ENCODE data around the gene IQCC. TPM values are rescaled to one million over a fixed set of nuclear protein-coding genes. Genes with fewer than 3 reads are reported as not detected.

Gene IQCC
- total RNA-seq, 1 donor from 2014 or later, result 5.7 TPM

DNA sequence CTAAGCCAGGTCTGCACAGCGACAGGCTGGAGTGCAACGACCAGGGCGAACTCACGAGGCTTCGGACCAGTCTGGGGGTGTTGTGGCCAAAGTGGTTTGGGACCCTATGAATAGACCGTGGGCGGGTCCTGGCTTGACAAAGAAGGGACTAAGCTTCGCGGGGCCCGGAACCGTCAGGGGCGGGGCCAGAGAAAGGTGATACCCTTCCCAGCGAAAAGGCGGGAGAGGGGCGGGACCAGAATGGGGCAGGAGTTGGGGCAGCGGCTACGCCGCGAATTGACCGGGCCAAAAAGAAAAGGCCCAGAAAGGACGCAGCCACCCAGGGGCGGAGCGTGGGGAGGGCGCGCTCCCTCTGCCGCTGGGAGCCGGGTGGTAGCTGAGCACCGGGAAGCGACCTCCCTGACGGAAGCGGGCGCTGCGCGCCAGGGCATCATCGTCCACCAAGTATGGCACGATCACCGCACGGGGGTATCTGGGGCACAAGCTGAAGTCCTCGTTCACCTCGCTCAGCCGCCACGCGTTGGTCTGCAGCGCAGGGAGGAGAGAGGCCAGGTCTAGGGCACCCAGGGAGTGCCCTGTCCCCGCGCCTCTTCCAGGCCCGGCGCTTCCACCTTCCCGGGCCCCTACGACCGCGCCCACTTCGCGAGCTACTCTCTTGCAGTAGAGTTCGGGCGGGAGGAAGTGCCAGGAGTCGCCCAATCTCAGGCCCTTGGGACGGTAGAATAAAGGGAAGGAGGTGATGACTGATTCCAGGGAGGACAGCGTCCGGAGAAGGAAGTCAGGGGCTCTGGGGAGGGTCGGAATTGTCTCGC, 34.9 kb downstream of the IQCC start:
- Mint-ChIP-seq H3K27me3 (ENCODE audit: insufficient read depth) (no peaks in the 10 kb centered on the region), H3K9me3 (no peaks in the 10 kb centered on the region), H3K27ac (no peak overlapping the region), H3K4me3 (peak overlapping the region; percentile 82), H3K4me1 (ENCODE audit: low read depth) (peaks cover 17% of the 10 kb centered on the region), H3K36me3 (ENCODE audit: low read depth) (peaks cover 5% of the 10 kb centered on the region)
- no peak for DNase-seq (ENCODE audit: low spot score)
- intact Hi-C loops (cut with micrococcal nuclease), result loop anchor here (1.0 to 2.0 kb wide), 2 partner anchors 8 to 50 kb away; no protein-coding TSS in a partner anchor

DNA sequence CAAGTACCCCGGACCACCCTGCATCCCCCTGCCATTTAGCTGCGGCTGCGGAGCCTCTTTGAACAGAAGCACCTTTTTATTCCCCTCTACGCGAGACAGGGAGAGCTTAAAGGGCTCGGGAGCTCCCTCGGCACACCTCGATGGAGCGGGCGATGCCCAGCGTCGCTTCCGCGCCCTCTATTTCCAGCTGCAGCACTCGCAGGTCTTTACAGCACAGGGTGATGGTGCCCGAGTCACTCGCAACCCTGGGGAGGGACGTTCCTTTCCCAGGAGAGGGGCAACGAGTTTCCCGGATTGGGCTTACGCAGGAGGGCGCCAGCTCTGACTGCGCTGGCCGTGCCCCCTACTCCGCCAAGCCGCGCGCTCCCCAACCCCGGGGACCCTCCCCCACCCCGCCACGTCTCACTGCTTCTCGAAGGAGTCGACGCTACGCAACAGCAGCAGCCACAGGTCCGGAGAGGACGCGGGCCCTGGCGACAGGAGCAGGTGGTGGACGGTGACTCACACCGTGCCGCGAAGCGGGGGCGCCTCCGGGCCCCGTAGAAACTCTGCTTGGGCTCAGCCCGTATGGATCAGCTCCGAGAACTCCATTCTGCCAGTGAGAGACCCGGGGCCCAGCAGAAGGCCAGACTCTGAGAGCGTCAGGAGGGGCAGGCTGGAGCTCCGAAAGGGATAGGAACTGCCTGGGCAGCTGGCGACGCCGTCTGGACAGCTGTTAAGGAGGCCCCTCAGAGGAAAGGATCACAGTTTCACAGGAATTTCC, 35.7 kb downstream of the IQCC start:
- Mint-ChIP-seq H3K4me3 (peak overlapping the region; percentile 82), H3K4me1 (ENCODE audit: low read depth) (peaks cover 17% of the 10 kb centered on the region), H3K27me3 (ENCODE audit: insufficient read depth) (no peaks in the 10 kb centered on the region), H3K9me3 (no peaks in the 10 kb centered on the region), H3K27ac (no peak overlapping the region), H3K36me3 (ENCODE audit: low read depth) (peaks cover under 1% of the 10 kb centered on the region)
- no peak for DNase-seq (ENCODE audit: low spot score)
- intact Hi-C loops (cut with micrococcal nuclease), result loop anchor here (2.0 kb wide), 1 partner anchor 50 kb away; no protein-coding TSS in a partner anchor

DNA sequence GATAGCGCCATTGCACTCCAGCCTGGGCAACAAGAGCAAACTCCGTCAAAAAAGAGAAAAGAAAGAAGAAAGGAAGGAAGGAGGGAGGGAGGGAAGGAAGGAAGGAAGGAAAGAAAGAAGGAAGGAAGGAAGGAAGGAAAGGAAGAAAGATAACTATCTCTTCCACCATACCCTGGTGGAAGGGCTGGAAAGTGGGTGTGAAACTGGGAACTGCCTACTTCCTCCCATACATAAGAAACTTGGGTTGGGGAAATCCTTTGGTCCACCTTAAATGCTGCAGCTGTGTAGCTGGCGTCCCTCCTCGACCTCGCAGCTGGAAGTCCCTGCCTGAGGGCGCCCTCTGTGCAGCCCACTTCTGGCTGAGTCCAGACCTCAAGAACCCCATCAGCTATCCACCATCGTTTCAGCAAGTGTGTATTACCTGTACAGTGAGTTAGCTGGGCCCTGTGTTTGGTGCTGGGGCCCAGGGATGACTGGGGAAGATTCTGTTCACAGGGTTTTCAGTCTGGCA, 36.9 kb downstream of the IQCC start:
- intact Hi-C loops (cut with micrococcal nuclease), result no loop called here
- no peak for DNase-seq (ENCODE audit: low spot score)
- Mint-ChIP-seq H3K4me1 (ENCODE audit: low read depth) (peaks cover 25% of the 10 kb centered on the region), H3K9me3 (no peaks in the 10 kb centered on the region), H3K36me3 (ENCODE audit: low read depth) (no peaks in the 10 kb centered on the region), H3K27me3 (ENCODE audit: insufficient read depth) (no peaks in the 10 kb centered on the region), H3K4me3 (no peak overlapping the region), H3K27ac (no peak overlapping the region)

DNA sequence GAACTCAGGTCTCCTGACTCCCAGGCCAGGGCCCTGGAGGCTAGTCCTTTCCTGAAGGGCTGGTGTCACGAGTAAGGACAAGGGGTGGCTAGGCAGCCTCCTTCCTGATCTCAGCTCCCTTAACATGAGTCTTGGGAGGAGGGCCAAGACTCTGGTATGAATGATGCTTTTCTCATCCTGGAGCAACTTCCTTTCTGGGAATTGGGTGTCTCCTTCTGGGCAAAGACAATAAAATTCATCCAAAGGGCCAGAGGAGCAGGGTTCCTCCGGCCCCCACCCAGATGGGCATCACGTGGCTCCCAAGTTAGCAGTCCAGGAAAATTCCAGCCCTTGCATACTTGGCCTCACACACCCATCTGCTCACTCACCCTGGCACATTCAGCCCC, 41.4 kb downstream of the IQCC start, which contains the start of gene FAM167B:
Gene FAM167B (plus strand): TSS at position 335 of the 386 bp plus-strand sequence. CDS start 200 bp downstream, outside the sequence.
- H3K27me3 Mint-ChIP-seq (ENCODE audit: insufficient read depth), result no peaks in the 10 kb centered on the region
- peak within 1 kb of the TSS; percentile 95 for H3K27ac Mint-ChIP-seq
- peaks cover 40% of the 10 kb centered on the region for H3K4me1 Mint-ChIP-seq (ENCODE audit: low read depth)
- no peak for DNase-seq (ENCODE audit: low spot score)
- no peaks in the 10 kb centered on the region for H3K9me3 Mint-ChIP-seq
- intact Hi-C loops (cut with micrococcal nuclease), result no loop called here
- peak within 1 kb of the TSS; percentile 35 for H3K4me3 Mint-ChIP-seq
- H3K36me3 Mint-ChIP-seq (ENCODE audit: low read depth), result peaks cover 5% of the 10 kb centered on the region

DNA sequence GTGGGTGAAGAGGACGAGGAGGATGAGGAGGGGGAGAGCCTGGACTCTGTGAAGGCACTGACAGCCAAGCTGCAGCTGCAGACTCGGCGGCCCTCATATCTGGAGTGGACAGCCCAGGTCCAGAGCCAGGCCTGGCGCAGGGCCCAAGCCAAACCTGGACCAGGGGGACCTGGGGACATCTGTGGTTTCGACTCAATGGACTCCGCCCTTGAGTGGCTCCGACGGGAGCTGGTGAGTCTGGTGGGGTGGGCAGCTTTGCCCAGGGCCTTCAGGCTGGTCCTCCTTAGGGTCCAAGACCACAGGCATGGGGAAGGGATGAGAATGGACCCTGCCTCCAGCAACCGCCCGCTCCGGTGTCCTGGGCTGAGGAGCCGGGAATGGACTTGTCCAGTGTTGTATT, 42.0 kb downstream of the IQCC start:
- peak overlapping the region; percentile 95 for H3K27ac Mint-ChIP-seq
- H3K36me3 Mint-ChIP-seq (ENCODE audit: low read depth), result peaks cover 8% of the 10 kb centered on the region
- DNase-seq (ENCODE audit: low spot score), result no peak
- no peak overlapping the region for H3K4me3 Mint-ChIP-seq
- H3K27me3 Mint-ChIP-seq (ENCODE audit: insufficient read depth), result no peaks in the 10 kb centered on the region
- no peaks in the 10 kb centered on the region for H3K9me3 Mint-ChIP-seq
- peaks cover 46% of the 10 kb centered on the region for H3K4me1 Mint-ChIP-seq (ENCODE audit: low read depth)
- intact Hi-C loops (cut with micrococcal nuclease), result no loop called here

DNA sequence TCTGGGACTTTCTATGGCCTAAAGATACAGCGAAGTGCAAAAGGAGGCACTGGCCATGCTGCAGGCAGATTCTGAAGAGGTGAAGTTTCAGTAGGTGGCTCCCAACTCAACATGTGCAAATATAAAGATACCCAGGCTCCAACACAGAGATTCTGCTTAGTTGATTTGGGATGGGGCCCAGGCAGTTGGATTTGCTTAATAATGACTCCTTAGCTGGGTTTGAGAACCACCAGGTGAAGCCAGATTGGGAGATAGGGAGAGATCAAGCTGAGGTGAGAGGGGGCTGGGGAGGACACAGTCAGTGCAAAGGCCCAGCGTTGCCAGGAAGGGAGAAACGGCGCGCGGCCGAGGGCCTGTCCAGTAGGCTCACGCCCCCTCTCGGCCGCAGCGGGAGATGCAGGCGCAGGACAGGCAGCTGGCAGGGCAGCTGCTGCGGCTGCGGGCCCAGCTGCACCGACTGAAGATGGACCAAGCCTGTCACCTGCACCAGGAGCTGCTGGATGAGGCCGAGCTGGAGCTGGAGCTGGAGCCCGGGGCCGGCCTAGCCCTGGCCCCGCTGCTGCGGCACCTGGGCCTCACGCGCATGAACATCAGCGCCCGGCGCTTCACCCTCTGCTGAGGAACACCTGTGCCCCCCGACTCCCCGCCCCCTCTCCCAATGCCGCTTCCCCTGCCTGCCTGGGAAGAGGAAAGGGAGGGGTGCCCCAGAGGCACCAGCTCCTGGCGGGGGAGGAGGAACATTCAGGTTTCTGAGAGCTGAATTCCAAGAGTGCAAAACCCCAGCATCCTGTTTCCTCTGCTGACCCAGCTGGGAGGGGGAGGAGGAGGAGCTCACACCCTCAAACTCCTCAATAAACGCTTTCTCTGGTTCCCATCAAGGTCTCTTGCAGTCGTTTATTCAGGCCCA, 42.8 kb downstream of the IQCC start:
- peaks cover 51% of the 10 kb centered on the region for H3K4me1 Mint-ChIP-seq (ENCODE audit: low read depth)

DNA sequence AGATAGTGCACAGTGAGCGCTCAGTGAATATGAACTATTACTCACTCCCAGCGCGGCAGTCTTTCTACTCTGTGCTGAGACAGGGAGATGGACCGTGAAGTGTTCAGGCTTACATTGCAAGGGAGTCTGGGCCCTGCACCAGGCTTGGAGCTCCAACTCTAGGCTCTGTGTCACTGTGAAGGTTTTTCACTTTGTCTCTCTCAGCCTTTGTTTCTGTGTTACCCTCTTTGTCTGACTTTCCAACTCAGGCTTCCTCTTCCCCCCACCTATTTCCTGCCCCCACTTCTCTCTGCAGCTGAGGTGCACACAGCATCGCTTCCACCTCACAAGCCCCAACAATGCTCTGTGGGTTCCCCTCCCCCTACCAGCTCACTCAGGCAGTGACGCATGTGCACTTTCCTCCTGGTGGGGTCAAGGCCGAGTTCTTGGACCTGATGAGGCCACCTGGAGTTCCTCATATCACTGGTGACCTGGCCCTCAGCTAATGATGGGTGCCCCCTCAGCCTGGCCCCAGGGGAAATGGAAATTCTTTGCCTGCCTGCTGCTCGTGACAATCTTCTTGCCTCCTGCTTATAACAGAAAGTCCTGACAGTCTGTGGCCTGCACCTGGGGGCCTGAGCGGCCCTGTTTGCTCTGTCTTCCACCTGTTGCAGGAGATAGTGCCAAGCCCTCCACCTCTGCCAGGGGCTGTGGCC, 44.5 kb downstream of the IQCC start:
- Mint-ChIP-seq H3K27me3 (ENCODE audit: insufficient read depth) (no peaks in the 10 kb centered on the region), H3K27ac (peak overlapping the region; percentile 92), H3K36me3 (ENCODE audit: low read depth) (peaks cover 21% of the 10 kb centered on the region), H3K9me3 (no peaks in the 10 kb centered on the region), H3K4me3 (peak overlapping the region; percentile 99), H3K4me1 (ENCODE audit: low read depth) (peaks cover 63% of the 10 kb centered on the region)
- DNase-seq (ENCODE audit: low spot score), result peak; percentile 78
- intact Hi-C loops (cut with micrococcal nuclease), result loop anchor here (1.0 to 10.0 kb wide), 6 partner anchors 24 to 735 kb away; partner anchors contain the start of genes EIF3I, MARCKSL1 and TMEM234

More for the DNA sequence above, 42.8 kb downstream of the IQCC start:
- Mint-ChIP-seq H3K4me3 (peak overlapping the region; percentile 46), H3K27ac (peak overlapping the region; percentile 95), H3K27me3 (ENCODE audit: insufficient read depth) (no peaks in the 10 kb centered on the region), H3K36me3 (ENCODE audit: low read depth) (peaks cover 14% of the 10 kb centered on the region), H3K9me3 (no peaks in the 10 kb centered on the region)
- DNase-seq (ENCODE audit: low spot score), result peak; percentile 73
- intact Hi-C loops (cut with micrococcal nuclease), result loop anchor here (1.0 kb wide), 3 partner anchors 8 to 44 kb away; partner anchors contain the start of gene HDAC1

DNA sequence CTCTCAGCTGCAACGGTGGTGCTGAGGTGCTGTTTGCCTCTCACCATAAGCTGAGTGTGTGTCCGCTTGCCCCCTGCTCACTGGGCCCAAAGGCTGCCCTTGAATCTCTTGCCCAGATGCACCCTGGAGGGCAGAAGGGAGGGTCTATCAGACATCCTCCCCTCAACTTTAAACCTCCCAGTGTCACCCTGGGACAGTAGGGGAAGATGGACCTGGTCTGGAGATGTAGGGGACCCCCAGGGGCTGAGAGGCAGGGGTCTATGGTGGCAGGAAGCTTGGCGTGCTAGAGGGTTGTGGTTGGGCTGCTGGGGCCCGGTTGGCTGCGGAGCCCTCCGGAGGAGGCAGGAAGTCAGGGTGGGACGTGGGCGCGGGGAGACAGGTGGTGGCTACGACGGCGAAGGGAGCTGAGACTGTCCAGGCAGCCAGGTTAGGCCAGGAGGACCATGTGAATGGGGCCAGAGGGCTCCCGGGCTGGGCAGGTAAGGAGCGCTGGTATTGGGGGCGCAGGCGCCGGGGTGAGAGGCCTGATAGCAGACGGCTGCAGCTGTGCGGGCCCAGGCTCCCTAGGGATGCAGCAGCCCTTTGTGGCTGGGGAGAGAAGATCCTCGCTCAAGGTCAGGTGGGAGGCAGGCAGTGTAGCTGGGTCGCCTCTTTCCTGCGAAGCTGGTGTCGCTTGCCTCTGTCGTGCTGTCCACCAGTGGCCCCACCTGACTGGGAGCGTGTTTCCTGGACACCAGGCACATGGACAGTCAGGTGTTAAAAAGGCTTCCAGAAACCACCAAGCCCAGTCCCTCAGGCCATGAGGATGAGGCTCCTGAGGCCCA, 45.6 kb downstream of the IQCC start, which contains the start of gene LCK:
Gene LCK (plus strand): TSS at position 373 of the 824 bp plus-strand sequence. CDS start 23,065 bp downstream, outside the sequence.
- H3K27ac Mint-ChIP-seq, result peak within 1 kb of the TSS; percentile 92
- no peaks in the 10 kb centered on the region for H3K9me3 Mint-ChIP-seq
- intact Hi-C loops (cut with micrococcal nuclease), result loop anchor here (1.0 to 10.0 kb wide), 6 partner anchors 23 to 734 kb away; partner anchors contain the start of genes IQCC and MARCKSL1
- peaks cover 26% of the 10 kb centered on the region for H3K36me3 Mint-ChIP-seq (ENCODE audit: low read depth)
- H3K4me1 Mint-ChIP-seq (ENCODE audit: low read depth), result peaks cover 70% of the 10 kb centered on the region
- DNase-seq (ENCODE audit: low spot score), result peak; percentile 53
- H3K27me3 Mint-ChIP-seq (ENCODE audit: insufficient read depth), result no peaks in the 10 kb centered on the region
- peak within 1 kb of the TSS; percentile 99 for H3K4me3 Mint-ChIP-seq

DNA sequence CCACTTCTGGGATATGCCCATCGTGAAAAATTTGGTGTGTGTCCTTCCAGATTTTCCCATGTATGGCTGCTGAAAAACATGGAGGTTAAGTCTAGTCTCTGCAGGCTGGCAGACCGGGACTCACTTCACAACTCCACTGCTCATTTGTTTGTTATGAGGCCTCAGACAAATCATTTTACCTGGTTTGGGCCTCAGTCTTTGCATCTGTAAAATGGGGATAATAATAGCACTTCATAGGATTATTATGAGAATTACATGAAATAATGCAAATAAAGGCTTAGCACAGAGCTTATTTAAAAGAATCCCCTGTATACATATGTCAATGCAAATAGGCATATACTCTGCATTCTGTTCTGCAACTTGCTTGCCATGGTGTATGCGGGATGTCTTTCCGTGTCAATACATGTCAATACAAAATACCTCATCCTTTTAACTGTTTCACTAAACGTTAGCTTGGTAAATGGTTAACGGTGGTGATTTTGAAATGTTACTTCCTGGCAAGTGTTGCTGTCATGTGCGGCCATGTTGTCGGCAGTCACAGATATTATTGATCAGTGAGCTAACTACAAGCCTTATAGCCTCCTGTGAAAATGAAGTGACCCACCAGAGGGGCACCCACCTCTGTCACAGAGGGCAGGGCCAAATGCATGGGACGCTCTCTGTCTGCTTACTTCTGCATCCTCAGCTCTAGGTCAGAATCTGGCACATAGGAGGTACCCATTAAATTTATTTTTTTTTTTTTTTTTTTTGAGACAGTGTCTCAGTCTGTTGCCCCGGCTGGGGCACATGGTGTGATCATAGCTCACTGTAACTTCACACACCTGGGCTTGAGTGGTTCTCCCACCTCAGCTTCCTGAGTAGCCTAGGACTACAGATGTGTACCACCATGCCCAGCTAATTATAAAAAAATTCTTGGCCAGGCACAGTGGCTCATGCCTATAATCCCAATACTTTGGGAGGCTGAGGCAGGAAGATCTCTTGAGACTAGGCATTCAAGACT, 49.9 kb downstream of the IQCC start:
- peaks cover 63% of the 10 kb centered on the region for H3K4me1 Mint-ChIP-seq (ENCODE audit: low read depth)
- peaks cover 37% of the 10 kb centered on the region for H3K36me3 Mint-ChIP-seq (ENCODE audit: low read depth)

More for the DNA sequence above, 49.9 kb downstream of the IQCC start:
- peak; percentile 29 for DNase-seq (ENCODE audit: low spot score)
- H3K27ac Mint-ChIP-seq, result peak overlapping the region; percentile 88
- H3K27me3 Mint-ChIP-seq (ENCODE audit: insufficient read depth), result no peaks in the 10 kb centered on the region
- intact Hi-C loops (cut with micrococcal nuclease), result loop anchor here (1.0 to 10.0 kb wide), 2 partner anchors 8 to 729 kb away; no protein-coding TSS in a partner anchor
- peak overlapping the region; percentile 83 for H3K4me3 Mint-ChIP-seq
- H3K9me3 Mint-ChIP-seq, result no peaks in the 10 kb centered on the region

Measured in activated T-helper 1 cell treated with anti-CD3 and anti-CD28 coated beads, Interleukin-12 subunit alpha, Interleukin-12 subunit beta, Interleukin-2, Interleukin-4 antibody, amounts not matched to agents 30 ng/mL and 10 ng/mL and 1 ng/mL, durations not matched to agents 14 hours and 24 hours and 36 hours (primary cell).